Prostate gland (tissue), 2 donors: ENCODE data around the gene NBPF3.

Source experiments
- CTCF ChIP-seq, 4 experiments: fragments of 200-600 bp in 2 of 4; fragments of 450-650 bp in 2 of 4; sonication (generic) in 2 of 4; IDR thresholded peaks; 1 replicate in 3 of 4; 2 replicates in 1 of 4; pipeline ENCODE4 v1.5.1; 2016 to 2019; ENCODE audit warnings: antibody characterized with exemption in 4 of 4, mild to moderate bottlenecking in 2 of 4, moderate library complexity in 2 of 4
- POLR2A ChIP-seq: fragments of 450-650 bp; IDR thresholded peaks from one replicate; pipeline ENCODE4 v1.6.1; 2016; ENCODE audit warnings: antibody characterized with exemption, mild to moderate bottlenecking

- TF ChIP-seq CTCF (IDR thresholded peaks at IDR 0.05) = no peak
- no peak for TF ChIP-seq POLR2A
These were observed 11.3 kb downstream of the NBPF3 start for GRCh38 chr1:21451212-21451611.
